ENCODE data around the gene CFAP90. TPM values are rescaled to one million over a fixed set of nuclear protein-coding genes. Genes with fewer than 3 reads are reported as not detected.

The CFAP90 gene
- total RNA-seq, 1 donor from 2014 or later: 0.68 TPM

- Mint-ChIP-seq H3K4me3 (no peak overlapping the region), H3K36me3 (ENCODE audit: low read depth) (no peaks in the 10 kb centered on the region), H3K27ac (ENCODE audit: unreplicated experiment) (no peak overlapping the region), H3K4me1 (peaks cover 8% of the 10 kb centered on the region), H3K9me3 (no peaks in the 10 kb centered on the region), H3K27me3 (ENCODE audit: low read depth) (peaks cover 2% of the 10 kb centered on the region)
- no peak for TF ChIP-seq CTCF (conservative IDR thresholded peaks at IDR 0.05)
- DNase-seq (ENCODE audit: low read depth, low spot score): no peak
Measured at GRCh38 chr5:7781899-7782298, 69.0 kb downstream of the CFAP90 start.

Other genes with a start within 250 kb of the CFAP90 start
- gene FASTKD3, start 17.9 kb upstream of the CFAP90 start, total RNA-seq: 12.2 and 12.9 TPM in 2 replicates
- gene MTRR, start 18.0 kb upstream of the CFAP90 start, total RNA-seq: 43.3 and 50.8 TPM in 2 replicates

Measured in neural crest cell (in vitro differentiated cells).